GM21576 (cell line): ENCODE data around the gene MEX3B.

Source experiments
- ATAC-seq: cut with Tn5 transposase; IDR thresholded peaks from one replicate; pipeline ENCODE4 v1.9.1; 2021; ENCODE audit warnings: mild to moderate bottlenecking, moderate library complexity; ENCODE audit not compliant: unreplicated experiment

Gene MEX3B

GRCh38 chr15:82045892-82046665, at the start of gene MEX3B:
Gene MEX3B (minus strand): TSS chr15:82046018. CDS start chr15:82045705, 313 bp downstream.
- ATAC-seq, result peak; percentile 66

DNA sequence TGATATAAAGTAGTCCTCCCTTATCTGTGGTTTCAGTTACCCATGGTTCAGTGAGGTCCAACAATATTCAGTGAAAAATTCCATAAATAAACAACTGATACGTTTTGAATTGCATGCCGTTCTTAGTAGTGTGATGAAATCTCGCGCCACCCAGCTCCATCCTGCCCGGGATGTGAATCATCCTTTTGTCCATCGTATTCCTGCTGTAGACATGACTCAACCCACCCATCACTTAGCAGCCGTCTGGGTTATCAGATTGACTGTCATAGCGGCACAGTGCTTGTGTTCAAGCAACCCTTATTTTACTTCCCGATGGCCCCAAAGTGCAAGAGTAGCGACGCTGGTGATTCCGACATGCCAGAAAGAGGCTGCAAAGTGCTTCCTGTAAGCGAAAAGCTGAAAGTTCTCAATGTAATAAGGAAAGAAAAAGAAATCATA, 48.0 kb upstream of the MEX3B start:
- ATAC-seq, result no peak

- ATAC-seq, result no peak
Observed at GRCh38 chr15:82093325-82093724, 47.5 kb upstream of the MEX3B start.

- no peak for ATAC-seq
Observed at GRCh38 chr15:82091636-82092140, 45.9 kb upstream of the MEX3B start.

DNA sequence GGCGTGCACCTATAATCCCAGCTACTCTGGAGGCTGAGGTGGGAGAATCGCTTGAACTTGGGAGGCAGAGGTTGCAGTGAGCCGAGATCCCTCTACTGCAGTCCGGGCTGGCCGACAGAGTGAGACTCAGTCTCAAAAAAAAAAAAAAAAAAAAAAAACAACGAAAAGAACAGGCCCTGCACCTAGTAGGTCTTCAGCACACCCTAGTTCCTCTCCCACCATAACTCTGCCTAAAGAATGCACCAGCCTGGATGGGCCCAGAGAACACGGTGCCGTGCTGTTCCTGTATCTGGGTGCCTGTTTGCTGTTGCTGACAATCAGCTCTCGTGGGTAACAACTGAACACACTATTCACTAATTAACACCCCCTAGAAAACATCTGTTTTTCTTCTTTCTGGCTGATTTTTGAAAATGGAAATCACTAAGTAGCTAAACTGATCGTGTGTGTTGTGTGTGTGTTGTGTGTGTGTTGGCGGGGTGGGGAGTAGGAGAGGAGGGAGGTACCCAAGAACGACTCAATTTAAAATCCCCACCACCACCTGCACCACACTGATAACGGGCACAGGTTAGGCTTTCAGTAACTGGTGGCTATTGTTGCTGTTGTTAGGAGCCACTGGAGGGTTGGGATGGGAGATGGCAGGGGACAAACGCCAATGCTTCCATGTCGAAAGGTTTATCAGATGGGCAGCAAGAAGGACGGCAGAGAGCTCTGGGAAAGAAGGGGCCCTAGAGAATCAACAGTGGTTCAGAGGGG, 40.6 kb upstream of the MEX3B start:
- ATAC-seq, result no peak

DNA sequence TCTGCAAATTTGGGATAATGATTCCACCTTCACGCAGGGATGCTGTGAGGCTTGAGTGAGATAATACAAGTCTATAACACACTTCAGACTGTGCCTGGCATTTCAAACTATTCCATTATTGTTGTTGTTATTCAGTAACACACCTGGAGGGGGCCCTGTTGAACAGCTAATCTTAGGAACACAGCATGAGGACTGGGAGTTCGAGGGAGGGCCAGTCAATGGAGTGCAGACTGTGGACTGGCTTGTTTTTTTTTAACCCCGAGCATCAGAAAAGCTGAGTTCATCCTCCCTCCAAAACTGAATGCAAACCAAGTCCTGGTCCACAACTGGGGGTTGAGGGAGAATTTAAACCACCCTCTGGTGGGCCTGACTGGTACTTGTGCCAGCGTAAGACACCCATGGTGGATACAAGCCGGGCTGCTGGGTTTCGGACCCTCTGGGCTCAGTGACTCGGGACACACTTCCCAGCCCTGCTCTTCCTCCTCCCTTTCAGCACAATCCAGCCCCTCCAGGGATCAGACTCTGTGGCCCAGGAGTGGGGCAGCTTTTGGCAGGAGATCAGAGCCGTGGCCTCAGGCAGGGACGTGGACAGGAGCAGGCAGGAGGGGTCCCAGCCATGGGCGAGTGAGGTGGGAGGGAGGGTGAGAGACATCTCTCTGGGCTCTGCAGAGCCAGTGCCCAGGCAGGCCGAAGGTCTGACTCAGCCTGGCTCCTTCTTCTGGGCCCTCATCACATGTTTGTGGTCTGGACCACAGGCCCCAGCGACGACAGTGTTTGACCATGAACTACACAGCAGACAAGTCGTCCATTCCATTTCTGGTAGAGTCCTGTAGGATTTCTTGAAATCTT, 36.3 kb upstream of the MEX3B start:
- no peak for ATAC-seq

- ATAC-seq, result no peak
Observed at GRCh38 chr15:82080774-82081173, 35.0 kb upstream of the MEX3B start.

- ATAC-seq, result no peak
Observed at GRCh38 chr15:82079736-82080135, 33.9 kb upstream of the MEX3B start.

DNA sequence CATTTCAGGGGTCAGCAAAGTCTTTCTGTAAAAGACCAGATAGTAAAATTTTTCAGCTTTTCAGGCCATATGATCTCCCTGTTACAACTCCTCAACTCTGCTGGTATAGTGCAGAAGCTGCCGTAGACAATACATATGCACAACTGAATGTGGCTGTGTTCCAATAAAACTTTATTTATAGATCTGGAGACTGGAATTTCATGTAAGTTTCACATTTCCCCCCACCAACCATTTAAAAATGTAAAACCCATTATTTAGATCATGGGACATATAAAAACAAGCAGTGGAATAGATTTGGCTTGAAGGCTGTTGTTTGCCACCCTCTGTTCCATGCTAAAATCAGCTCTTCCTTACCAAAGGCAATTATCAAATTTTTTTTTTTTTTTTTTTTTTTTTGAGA, 28.8 kb upstream of the MEX3B start:
- ATAC-seq, result no peak

DNA sequence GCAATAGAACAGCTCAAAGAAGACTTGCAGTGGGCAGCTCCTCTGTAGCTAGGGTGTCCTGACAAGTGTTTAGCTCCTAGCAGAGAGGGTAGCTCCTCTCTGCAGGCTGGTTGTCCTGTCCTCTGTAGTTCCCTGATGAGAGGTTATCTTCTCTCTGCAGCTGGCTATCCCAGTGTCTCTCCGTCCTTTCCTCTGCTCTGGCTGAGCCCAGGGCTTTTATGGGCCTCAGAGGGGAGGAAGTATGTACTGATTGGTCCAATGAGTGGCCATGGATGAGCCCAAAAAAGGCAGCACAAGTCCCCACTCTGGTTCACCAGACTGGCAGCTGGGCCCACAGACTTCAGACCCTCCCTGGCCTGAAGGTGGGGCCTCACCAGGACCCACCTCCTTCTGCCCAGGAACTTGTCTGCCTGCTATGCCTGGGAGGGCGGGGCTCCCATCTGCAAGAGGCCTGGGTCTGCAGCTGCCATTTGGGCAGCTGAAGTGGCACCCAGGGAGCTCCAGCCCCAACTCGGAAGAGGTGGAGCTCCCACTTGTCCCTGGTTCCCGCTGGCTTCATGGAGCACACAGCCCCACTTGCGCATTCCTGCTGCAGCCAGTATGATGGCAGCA, 27.2 kb upstream of the MEX3B start:
- ATAC-seq, result no peak

- ATAC-seq, result no peak
Observed at GRCh38 chr15:82066455-82066854, 20.6 kb upstream of the MEX3B start.

DNA sequence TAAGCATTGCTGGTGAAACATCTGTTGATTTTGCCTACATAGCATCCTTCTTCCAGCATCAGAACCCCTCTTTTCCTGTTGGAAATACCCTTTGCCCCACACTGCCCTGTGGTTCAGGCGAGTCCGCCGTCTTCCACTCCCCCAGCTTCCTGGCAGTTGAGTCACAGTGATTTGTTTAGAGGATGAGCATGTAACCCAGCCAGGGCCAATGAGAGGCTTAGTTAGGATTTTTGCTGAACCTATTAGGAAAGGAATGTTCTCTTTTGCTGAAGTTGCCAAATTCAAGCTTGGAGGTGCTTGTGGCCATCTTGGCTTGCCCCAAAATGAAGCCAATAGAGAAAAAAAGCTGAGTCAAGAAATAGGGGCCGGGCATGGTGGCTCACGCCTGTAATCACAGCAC, 19.0 kb upstream of the MEX3B start:
- ATAC-seq, result no peak

GRCh38 chr15:82062479-82063454, 16.9 kb upstream of the MEX3B start:
- no peak for ATAC-seq

DNA sequence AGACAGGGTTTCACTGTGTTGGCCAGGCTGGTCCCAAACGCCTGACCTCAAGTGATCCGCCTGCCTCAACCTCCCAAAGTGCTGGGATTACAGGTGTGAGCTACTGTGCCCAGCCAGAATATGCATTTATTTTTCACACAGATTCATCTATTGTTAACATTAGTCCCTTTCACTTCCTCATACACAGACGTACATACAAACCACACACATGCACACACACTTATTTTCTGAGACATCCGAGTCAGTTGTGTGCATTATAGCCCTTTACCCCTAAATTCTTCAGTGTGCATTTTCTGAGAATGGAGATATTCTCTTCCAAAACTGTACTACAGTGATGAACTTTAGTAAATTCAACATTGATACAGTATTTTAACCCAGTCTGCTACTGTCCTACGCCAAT, 15.0 kb upstream of the MEX3B start:
- no peak for ATAC-seq

DNA sequence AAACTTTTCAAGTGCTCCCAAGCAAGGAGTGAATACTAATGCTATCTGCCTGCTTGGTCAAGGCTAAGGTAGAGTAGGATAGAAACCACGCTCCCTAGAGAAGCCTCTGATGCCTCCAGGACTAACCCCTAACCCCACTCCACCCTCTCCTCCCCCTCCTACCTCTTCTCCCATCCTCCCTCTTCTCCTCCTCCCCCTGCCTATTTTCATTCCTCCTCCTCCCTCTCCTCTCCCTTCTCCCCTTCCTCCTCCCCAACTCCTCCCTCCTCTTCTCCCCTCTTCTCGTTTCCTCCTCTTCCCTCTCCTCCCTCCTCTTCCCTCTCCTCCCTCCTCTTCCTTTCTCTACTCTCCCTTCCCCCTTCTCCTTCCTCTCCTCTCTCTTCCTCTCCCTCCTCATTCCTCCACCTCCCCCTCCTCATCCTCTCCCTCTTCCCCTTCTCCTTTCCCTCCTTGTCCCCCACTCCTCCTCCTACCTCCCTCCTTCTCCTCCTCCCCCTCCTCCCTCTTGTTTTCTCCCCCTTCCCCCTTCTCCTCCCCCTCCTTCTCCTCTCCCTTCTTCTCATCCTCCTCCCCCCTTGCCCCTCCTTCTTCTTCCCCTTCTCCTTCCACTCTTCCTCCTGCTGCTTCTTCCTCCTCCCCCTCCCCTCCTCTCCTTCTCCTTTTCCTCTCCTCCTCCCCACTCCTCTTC, 12.8 kb upstream of the MEX3B start:
- ATAC-seq, result no peak

DNA sequence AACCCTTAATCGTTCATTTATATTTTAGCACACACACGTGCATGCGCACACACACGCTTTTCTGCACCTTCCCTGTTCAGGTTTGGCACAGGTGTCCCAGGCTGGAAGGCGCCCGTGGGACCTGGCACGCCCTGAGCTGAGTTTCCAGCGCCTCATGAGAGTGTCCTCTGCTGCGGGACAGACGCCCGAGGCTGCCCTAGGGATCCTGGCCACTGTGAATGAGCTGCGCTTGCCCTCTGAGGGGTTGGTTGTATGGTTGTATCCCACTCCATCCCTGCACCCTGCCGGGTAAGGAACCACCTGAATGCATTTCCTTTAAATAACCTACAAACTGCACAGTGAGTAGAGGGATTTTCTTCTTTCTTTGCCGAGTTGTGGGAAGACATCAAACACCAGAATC, 12.2 kb upstream of the MEX3B start:
- no peak for ATAC-seq

DNA sequence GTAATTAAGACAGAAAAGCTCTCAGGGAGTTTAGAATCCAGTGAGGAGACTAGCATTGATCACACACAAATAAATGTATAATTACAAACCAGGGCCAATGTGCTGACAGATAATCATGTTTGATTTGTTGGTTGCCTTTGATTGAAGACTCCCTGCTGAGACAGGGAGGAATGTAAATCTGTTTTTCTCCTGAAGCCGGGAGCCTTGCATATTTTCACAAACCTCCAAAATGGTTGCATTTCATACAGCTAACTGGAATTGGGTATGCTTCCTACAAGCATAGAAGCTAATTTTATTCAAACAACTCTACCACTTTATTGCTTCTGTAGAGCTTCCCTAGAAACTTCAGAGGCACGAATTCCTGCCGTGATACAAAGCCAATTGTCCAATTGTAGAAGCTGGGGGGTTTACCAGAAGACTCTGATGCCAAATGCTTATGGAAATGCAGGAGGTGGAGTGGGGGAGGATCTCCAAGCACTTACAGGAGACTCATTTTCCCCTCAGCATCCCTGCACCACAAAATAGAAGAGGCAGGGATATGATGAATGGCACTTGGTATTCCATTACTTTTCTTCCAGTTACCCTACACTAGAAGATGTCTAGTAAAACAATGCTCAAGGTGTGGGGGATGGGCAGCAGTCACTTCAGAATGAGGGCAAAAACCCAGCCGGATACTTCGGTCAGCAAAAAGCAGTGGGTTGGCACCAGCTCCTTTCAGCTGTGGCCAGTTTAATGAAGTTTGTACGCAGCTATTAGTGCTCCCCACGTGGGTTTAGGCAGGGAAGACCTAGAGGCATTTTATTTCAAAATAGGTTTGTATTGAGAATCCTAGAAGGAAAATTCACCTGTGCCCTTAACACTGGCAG, 11.4 kb upstream of the MEX3B start:
- ATAC-seq, result no peak

DNA sequence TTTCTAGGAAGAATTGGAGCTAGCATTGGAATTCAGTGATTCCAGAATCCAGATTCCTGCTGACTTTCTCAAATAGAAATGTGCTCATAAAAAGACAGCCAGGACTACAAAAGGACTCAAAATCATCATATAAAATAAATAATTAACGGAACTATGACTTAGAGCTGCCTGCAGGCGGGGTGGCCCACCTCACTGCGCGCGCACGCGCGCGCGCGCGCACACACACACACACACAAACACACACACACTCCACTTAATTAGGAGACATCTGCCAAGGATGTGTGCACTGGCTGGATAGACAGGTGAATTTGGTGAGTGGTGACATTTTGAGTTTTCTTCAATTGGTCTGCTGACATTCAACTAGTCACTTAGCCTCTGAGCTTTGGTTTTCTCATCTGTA, 6.9 kb upstream of the MEX3B start:
- no peak for ATAC-seq
